Liver (tissue), 10 donors: ENCODE data around the gene SPO11. TPM values are rescaled to one million over a fixed set of nuclear protein-coding genes. Genes with fewer than 3 reads are reported as not detected.

ENCODE experiments used
- DNase-seq: peaks from one replicate; pipeline ENCODE4 v3.0.0-alpha.2; 2017; ENCODE audit warnings: low spot score
- H3K27ac ChIP-seq, 2 donors: one replicate each; pipeline ENCODE4 v1.7.0; 2013; ENCODE audit warnings: inconsistent platforms in 2 of 2, low read length in 2 of 2, control low read depth in 1 of 2, low read depth in 1 of 2, mild to moderate bottlenecking in 1 of 2
- H3K27me3 ChIP-seq, 4 donors: one replicate each; pipeline versions ENCODE4 v1.6.1 to v1.7.0; 2013; ENCODE audit warnings: low read length in 3 of 4, inconsistent platforms in 1 of 4, mild to moderate bottlenecking in 1 of 4, moderate library complexity in 1 of 4; ENCODE audit not compliant: control insufficient read depth in 4 of 4, insufficient read depth in 4 of 4
- H3K36me3 ChIP-seq, 4 donors: one replicate each; pipeline versions ENCODE4 v1.6.1 to v1.7.0; 2013; ENCODE audit warnings: low read length in 3 of 4, mild to moderate bottlenecking in 3 of 4, low read depth in 1 of 4, moderate library complexity in 1 of 4; ENCODE audit not compliant: control insufficient read depth in 4 of 4, insufficient read depth in 3 of 4
- H3K4me1 ChIP-seq, 4 donors: one replicate each; pipeline versions ENCODE4 v1.6.1 to v1.7.0; 2013; ENCODE audit warnings: low read length in 3 of 4, mild to moderate bottlenecking in 3 of 4, moderate library complexity in 1 of 4; ENCODE audit not compliant: control insufficient read depth in 4 of 4, insufficient read depth in 4 of 4
- H3K4me3 ChIP-seq, 3 donors: one replicate each; pipeline versions ENCODE4 v1.6.1 to v1.7.0; 2013; ENCODE audit warnings: low read length in 3 of 3, control low read depth in 1 of 3, low read depth in 1 of 3, mild to moderate bottlenecking in 1 of 3
- H3K9ac ChIP-seq, 2 donors: one replicate each; pipeline ENCODE4 v1.7.0; 2013; ENCODE audit warnings: low read length in 2 of 2, mild to moderate bottlenecking in 2 of 2, moderate library complexity in 2 of 2, control low read depth in 1 of 2, low read depth in 1 of 2
- H3K9me3 ChIP-seq, 4 donors: one replicate each; pipeline versions ENCODE4 v1.6.1 to v1.7.0; 2013; ENCODE audit warnings: low read length in 3 of 4; ENCODE audit not compliant: control insufficient read depth in 4 of 4
- CTCF ChIP-seq: fragments of 150-350 bp; IDR thresholded peaks from 2 replicates; pipeline ENCODE4 v1.5.1; 2017; ENCODE audit warnings: improper control_type of control experiment, low read depth, low read length; ENCODE audit not compliant: missing input control
- EGR1 ChIP-seq, 2 donors: IDR thresholded peaks; 2 replicates each; pipeline ENCODE4 v1.6.1; 2016 to 2018; ENCODE audit warnings: antibody characterized with exemption in 2 of 2, low read depth in 2 of 2
- HNF4G ChIP-seq: IDR thresholded peaks from 2 replicates; pipeline ENCODE4 v1.6.1; 2016; ENCODE audit warnings: antibody characterized with exemption
- NR2F2 ChIP-seq: IDR thresholded peaks from 2 replicates; pipeline ENCODE4 v1.6.1; 2016; ENCODE audit warnings: antibody characterized with exemption
- REST ChIP-seq: IDR thresholded peaks from 2 replicates; pipeline ENCODE4 v1.6.1; 2016; ENCODE audit warnings: antibody characterized with exemption, mild to moderate bottlenecking
- RXRA ChIP-seq, 2 donors: IDR thresholded peaks; 2 replicates each; pipeline ENCODE4 v1.6.1; 2017 to 2018; ENCODE audit warnings: antibody characterized with exemption in 2 of 2, mild to moderate bottlenecking in 1 of 2
- SP1 ChIP-seq: IDR thresholded peaks from 2 replicates; pipeline ENCODE4 v1.6.1; 2018; ENCODE audit warnings: antibody characterized with exemption, mild to moderate bottlenecking
- TAF1 ChIP-seq: conservative IDR thresholded peaks from 2 replicates; pipeline ENCODE4 v1.6.1; 2016; ENCODE audit warnings: antibody characterized with exemption, mild to moderate bottlenecking
- YY1 ChIP-seq: IDR thresholded peaks from 2 replicates; pipeline ENCODE4 v1.6.1; 2016; ENCODE audit warnings: antibody characterized with exemption, mild to moderate bottlenecking
- WGBS: extraction: QIAGEN DNeasy Blood & Tissue Kit; methylation state at CpG from one replicate; pipeline ENCODE4 v1.1.7; 2013; 5-methylcytosine and 5-hydroxymethylcytosine counted together
- polyA plus RNA-seq, 2 donors: library from polyadenylated mRNA; stranded (reverse) in 1 of 2; unstranded in 1 of 2; fragments of 200-250 nt in 1 of 2; fragments of >200 nt in 1 of 2; fragmentation: Nextera tagmentation in 1 of 2; extraction: Ambion mirVana in 1 of 2; gene quantifications; one replicate each; pipeline versions ENCODE4 v1.2.1 to v1.2.3, GENCODE V29; 2013 to 2015
- small RNA-seq: library from RNA; depleted of rRNA; stranded (forward); fragments of <200 nt; gene quantifications from one replicate; pipeline ENCODE3, GENCODE V24; 2014
- total RNA-seq, 2 donors: library from RNA; depleted of rRNA; stranded (reverse); fragments of >200 nt; gene quantifications; one replicate each; pipeline ENCODE4 v1.2.3, GENCODE V29; 2014
- donor health status: healthy.
- donor health status: healthy.
- donor health status: healthy.
- donor health status: healthy.
- donor health status: healthy.

Gene SPO11
- total and polyA plus RNA-seq, 4 donors: not detected

- Histone ChIP-seq H3K4me1 (peaks cover 5 to 23% (median 15%) of the 10 kb centered on the region in 4 donors), H3K4me3 (peak overlapping the region; percentile 62 to 86 (median 77)), H3K9ac (peak overlapping the region in 1 of 2 donors; percentile 52), H3K27ac (peak overlapping the region in 1 of 2 donors; percentile 48), H3K9me3 (no peaks in the 10 kb centered on the region), H3K36me3 (peaks cover under 1 to 11% (median 6%) of the 10 kb centered on the region in 4 donors), H3K27me3 (no peaks in the 10 kb centered on the region)
- no peak for TF ChIP-seq NR2F2
- no peak for TF ChIP-seq TAF1
- no peak for TF ChIP-seq REST
- TF ChIP-seq HNF4G: no peak
- no peak for TF ChIP-seq CTCF
- no peak for TF ChIP-seq SP1
- 3% methylated on average over 96 of the region's 98 CpGs for WGBS
- DNase-seq: peak; percentile 55
Measured at GRCh38 chr20:57391439-57392301, 62.1 kb downstream of the SPO11 start.

- peak; percentile 50 for DNase-seq
- Histone ChIP-seq H3K4me1 (peaks cover 5 to 23% (median 16%) of the 10 kb centered on the region in 4 donors), H3K4me3 (peak overlapping the region; percentile 24 to 86 (median 42)), H3K9ac (peak overlapping the region in 1 of 2 donors; percentile 52), H3K27me3 (no peaks in the 10 kb centered on the region), H3K9me3 (no peaks in the 10 kb centered on the region), H3K27ac (peak overlapping the region in 1 of 2 donors; percentile 48), H3K36me3 (peaks cover 5 to 14% (median 8%) of the 10 kb centered on the region in 4 donors)
- 68% methylated on average over 33 of the region's 33 CpGs for WGBS
- no peak for TF ChIP-seq NR2F2
- TF ChIP-seq EGR1 (IDR thresholded peaks at IDR 0.05; ENCODE audit: low read depth in 2 of 2): no peak
- TF ChIP-seq HNF4G: no peak
- no peak for TF ChIP-seq RXRA (IDR thresholded peaks at IDR 0.05)
- no peak for TF ChIP-seq YY1
Measured at GRCh38 chr20:57392512-57393271, 63.1 kb downstream of the SPO11 start.

Small RNAs within 50 kb of the gene (small RNA-seq; reads per million reads assigned to genes)
- gene MIR4325: not detected
- not detected for gene RF00019
- not detected for gene RPL39P39

Other genes starting within 250 kb of the SPO11 start
- gene BMP7, start 63.2 kb upstream of the SPO11 start, total RNA-seq: not detected
- gene BMP7, start 63.2 kb upstream of the SPO11 start, polyA plus RNA-seq: not detected
- gene RAE1, start 21.5 kb downstream of the SPO11 start, total RNA-seq: 10 to 100 TPM; 15.1 to 15.5 TPM
- gene RAE1, start 21.5 kb downstream of the SPO11 start, polyA plus RNA-seq: 10 to 100 TPM in 1 of 2 donors, 1 to 10 TPM in 1; 10.0 to 12.0 TPM
- 100 to 1,000 TPM in 1 of 2 donors, 1 to 10 TPM in 1; 4.4 to 258 TPM for gene RBM38, start 61.6 kb downstream of the SPO11 start, total RNA-seq
- 1 to 10 TPM; 1.4 to 7.7 TPM for gene RBM38, start 61.6 kb downstream of the SPO11 start, polyA plus RNA-seq
- gene CTCFL, start 195.3 kb downstream of the SPO11 start, total RNA-seq: under 1 TPM; 0.05 to 0.08 TPM
- gene CTCFL, start 195.3 kb downstream of the SPO11 start, polyA plus RNA-seq: under 1 TPM in 1 of 2 donors, not detected in 1; 0.08 TPM
- gene PCK1, start 231.3 kb downstream of the SPO11 start, total RNA-seq: 100 to 1,000 TPM in 1 of 2 donors, 1 to 10 TPM in 1; 8.9 to 532 TPM
- 100 to 1,000 TPM; 265 to 363 TPM for gene PCK1, start 231.3 kb downstream of the SPO11 start, polyA plus RNA-seq